Measurements from ENCODE around the gene PGA4. TPM values are rescaled to one million over a fixed set of nuclear protein-coding genes. Genes with fewer than 3 reads are reported as not detected.
A peak's percentile ranks its signal among the peaks of the same experiment; 100 is the strongest.

PGA4 gene
- total and polyA plus RNA-seq, 9 of the 15 experiments (the other 6 are each of a cell fraction or from before 2014, with no cell fraction given): not detected

- Histone ChIP-seq H3K27me3 (ENCODE audit: control insufficient read depth in 2 of 2, insufficient read depth in 2 of 2, low read length in 2 of 2) (no peaks in the 10 kb centered on the region), H3K9me3 (replicated peaks; ENCODE audit: control insufficient read depth, insufficient read depth, low read depth, low read length) (no peaks in the 10 kb centered on the region), H3K9me1 (ENCODE audit: control insufficient read depth, insufficient read depth, low read length) (no peaks in the 10 kb centered on the region), H3K4me1 (replicated peaks in 1 of 2; ENCODE audit: control insufficient read depth in 2 of 2, insufficient read depth in 2 of 2, low read length in 2 of 2) (peaks cover 2 to 15% of the 10 kb centered on the region in 2 experiments; a peak in 4 of 5 replicates), H3K4me2 (ENCODE audit: insufficient read depth, low read length) (no peak overlapping the region), H3K79me2 (ENCODE audit: control insufficient read depth, insufficient read depth, low read length) (no peaks in the 10 kb centered on the region), H4K20me1 (replicated peaks; ENCODE audit: control insufficient read depth, insufficient read depth, low read length) (no peaks in the 10 kb centered on the region), H3K36me3 (ENCODE audit: control insufficient read depth, insufficient read depth, low read length) (no peaks in the 10 kb centered on the region), H3K9ac (ENCODE audit: insufficient read depth in 1 of 2, low read depth in 2 of 2, low read length in 2 of 2) (no peak overlapping the region), H2AFZ (ENCODE audit: low read depth, low read length) (no peak overlapping the region), H3K27ac (ENCODE audit: extremely low read depth, low read depth, low read length) (no peak overlapping the region), H3K4me3 (no peak overlapping the region)
- intact Hi-C loops (cut with micrococcal nuclease) (no loop called here), in situ Hi-C loops (cut with MboI) (no loop called here)
- no peak for ATAC-seq
- DNase-seq (ENCODE audit: extremely low read depth in 1 of 4, low spot score in 3 of 4): no peak
- BruUV-seq (replicated peaks): no TSS peak
- ChIA-PET CTCF (ENCODE audit: low intra/inter-chr PET ratio) (interaction anchor here (0.6 kb wide), 1 partner anchor 475 kb away, joined by 3 read pairs; no protein-coding TSS in a partner anchor), POLR2A (no interaction called here)
- 61% methylated on average over 3 of the region's 3 CpGs for WGBS (ENCODE audit: insufficient coverage, low coverage, missing lambda C conversion rate)
- peak; percentile 57 for FAIRE-seq
- TF ChIP-seq ZNF24 (IDR thresholded peaks at IDR 0.05): no peak
- TF ChIP-seq CREB5 (CRISPR knock-in tag; IDR thresholded peaks at IDR 0.05): no peak
- no peak for TF ChIP-seq MIER1 (IDR thresholded peaks at IDR 0.05; ENCODE audit: low read depth)
- TF ChIP-seq TSC22D4 (tag; IDR thresholded peaks at IDR 0.05): peak; percentile 15; the same call in 1 of the 2 replicates
- TF ChIP-seq HMGXB4 (CRISPR knock-in tag; IDR thresholded peaks at IDR 0.05): no peak
- TF ChIP-seq NCOR1 (IDR thresholded peaks at IDR 0.05): no peak
- TF ChIP-seq ARNT (IDR thresholded peaks at IDR 0.05): no peak
- no peak for TF ChIP-seq TSHZ1 (CRISPR knock-in tag; IDR thresholded peaks at IDR 0.05)
- TF ChIP-seq MAFG (tag; conservative IDR thresholded peaks at IDR 0.05): no peak
- no peak for TF ChIP-seq POLR3A (IDR thresholded peaks at IDR 0.05; ENCODE audit: borderline replicate concordance, extremely low read depth, insufficient read depth, insufficient read length)
- TF ChIP-seq U2AF1 (optimal IDR thresholded peaks at IDR 0.05; ENCODE audit: low read depth, low read length): no peak
- TF ChIP-seq NKRF (IDR thresholded peaks at IDR 0.05; ENCODE audit: borderline replicate concordance): peak; percentile 13; the same call in 1 of the 2 replicates
- TF ChIP-seq KLF10 (CRISPR knock-in tag; IDR thresholded peaks at IDR 0.05): no peak
- TF ChIP-seq SRSF3 (IDR thresholded peaks at IDR 0.05; ENCODE audit: insufficient read depth, low read length): no peak
- no peak for TF ChIP-seq RBM15 (IDR thresholded peaks at IDR 0.05; ENCODE audit: insufficient read depth, low read length)
These were observed 50.6 kb downstream of the PGA4 start for GRCh38 chr11:61272731-61273130.

All from K562 (cell line).